ENCODE results near the gene KCNK16.

- TF ChIP-seq, protein P1, sequence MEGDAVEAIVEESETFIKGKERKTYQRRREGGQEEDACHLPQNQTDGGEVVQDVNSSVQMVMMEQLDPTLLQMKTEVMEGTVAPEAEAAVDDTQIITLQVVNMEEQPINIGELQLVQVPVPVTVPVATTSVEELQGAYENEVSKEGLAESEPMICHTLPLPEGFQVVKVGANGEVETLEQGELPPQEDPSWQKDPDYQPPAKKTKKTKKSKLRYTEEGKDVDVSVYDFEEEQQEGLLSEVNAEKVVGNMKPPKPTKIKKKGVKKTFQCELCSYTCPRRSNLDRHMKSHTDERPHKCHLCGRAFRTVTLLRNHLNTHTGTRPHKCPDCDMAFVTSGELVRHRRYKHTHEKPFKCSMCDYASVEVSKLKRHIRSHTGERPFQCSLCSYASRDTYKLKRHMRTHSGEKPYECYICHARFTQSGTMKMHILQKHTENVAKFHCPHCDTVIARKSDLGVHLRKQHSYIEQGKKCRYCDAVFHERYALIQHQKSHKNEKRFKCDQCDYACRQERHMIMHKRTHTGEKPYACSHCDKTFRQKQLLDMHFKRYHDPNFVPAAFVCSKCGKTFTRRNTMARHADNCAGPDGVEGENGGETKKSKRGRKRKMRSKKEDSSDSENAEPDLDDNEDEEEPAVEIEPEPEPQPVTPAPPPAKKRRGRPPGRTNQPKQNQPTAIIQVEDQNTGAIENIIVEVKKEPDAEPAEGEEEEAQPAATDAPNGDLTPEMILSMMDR (IDR thresholded peaks at IDR 0.05; ENCODE audit: poor library complexity), result no peak
- TF ChIP-seq EZH2phosphoT487 (IDR thresholded peaks at IDR 0.05; ENCODE audit: low read depth, severe bottlenecking, unreplicated experiment) (no peak), EZH2 (IDR thresholded peaks at IDR 0.05; ENCODE audit: borderline replicate concordance) (no peak)
Measured at GRCh38 chr6:39269961-39270360, 52.5 kb downstream of the KCNK16 start.
